SU-DHL-6 (cell line): ENCODE measurements around the gene HSD3B7.

Experiments used
- CTCF ChIP-seq: fragments of 200-600 bp; sonication (generic); IDR thresholded peaks from one replicate; pipeline ENCODE4 v1.5.1; 2017; ENCODE audit warnings: antibody characterized with exemption, mild to moderate bottlenecking, low read length, moderate library complexity; ENCODE audit not compliant: insufficient read depth, poor library complexity, severe bottlenecking
- EZH2phosphoT487 ChIP-seq: fragments of 200-600 bp; sonication (generic), shearing (Covaris generic); conservative IDR thresholded peaks from 2 replicates; pipeline ENCODE4 v1.6.1; 2018; ENCODE audit warnings: mild to moderate bottlenecking, antibody characterized with exemption, low read length, moderate library complexity, mixed read lengths

- no peak for TF ChIP-seq CTCF
- no peak for TF ChIP-seq EZH2phosphoT487
Observed at GRCh38 chr16:31032736-31033708, 48.0 kb downstream of the HSD3B7 start, which contains the start of gene STX4.
